ENCODE data around the gene LILRB2.
"Not testable (repeated sequence)": the region's sequence is repeated elsewhere in the genome, so short reads cannot be mapped to it uniquely, and the experiment has no call there.

LILRB2 gene

GRCh38 chr19:54271587-54271986, 9.3 kb downstream of the LILRB2 start:
- DNase-seq = not testable (repeated sequence)

GRCh38 chr19:54271106-54271505, 9.8 kb downstream of the LILRB2 start:
- DNase-seq = no peak

- DNase-seq = no peak
Measured at GRCh38 chr19:54268936-54269335, 12.0 kb downstream of the LILRB2 start.

- DNase-seq = peak; percentile 40
Measured at GRCh38 chr19:54266133-54266532, 14.8 kb downstream of the LILRB2 start.

- DNase-seq = no peak
Measured at GRCh38 chr19:54262470-54262869, 18.4 kb downstream of the LILRB2 start.

GRCh38 chr19:54262066-54262465, 18.8 kb downstream of the LILRB2 start:
- DNase-seq = no peak

GRCh38 chr19:54257116-54257480, 23.8 kb downstream of the LILRB2 start, which contains the start of gene LILRB5:
Gene LILRB5 (minus strand): TSS chr19:54257273. CDS start chr19:54257193, 80 bp downstream.
- DNase-seq = no peak

GRCh38 chr19:54256250-54257115, 24.4 kb downstream of the LILRB2 start:
- no peak for DNase-seq

GRCh38 chr19:54255105-54255775, 25.7 kb downstream of the LILRB2 start:
- no peak for DNase-seq

- peak; percentile 29 for DNase-seq
Measured at GRCh38 chr19:54254195-54254906, 26.6 kb downstream of the LILRB2 start.

- DNase-seq = no peak
Measured at GRCh38 chr19:54253331-54254194, 27.3 kb downstream of the LILRB2 start.

GRCh38 chr19:54252845-54253244, 28.1 kb downstream of the LILRB2 start:
- no peak for DNase-seq

GRCh38 chr19:54252243-54252642, 28.7 kb downstream of the LILRB2 start:
- DNase-seq = no peak

- no peak for DNase-seq
Measured at GRCh38 chr19:54248016-54248601, 32.8 kb downstream of the LILRB2 start.

- DNase-seq = no peak
Measured at GRCh38 chr19:54247106-54247930, 33.6 kb downstream of the LILRB2 start.

GRCh38 chr19:54245936-54246335, 35.0 kb downstream of the LILRB2 start:
- DNase-seq = no peak

GRCh38 chr19:54243809-54244208, 37.1 kb downstream of the LILRB2 start:
- DNase-seq = not testable (repeated sequence)

- DNase-seq = not testable (repeated sequence)
Measured at GRCh38 chr19:54242646-54243045, 38.3 kb downstream of the LILRB2 start, which contains the start of gene LILRA6. Gene LILRA6 (minus strand): TSS chr19:54242790.

- not testable (repeated sequence) for DNase-seq
Measured at GRCh38 chr19:54242234-54242633, 38.7 kb downstream of the LILRB2 start.

GRCh38 chr19:54240372-54241336, 40.3 kb downstream of the LILRB2 start:
- DNase-seq = not testable (repeated sequence)
